Activated CD8-positive, alpha-beta memory T cell treated with anti-CD3 and anti-CD28 coated beads, Interleukin-2, amount 50 U/mL, for 48 hours (primary cell): Measurements from ENCODE around the gene ZC3H13.
"Not testable (repeated sequence)": the region's sequence is repeated elsewhere in the genome, so short reads cannot be mapped to it uniquely, and the experiment has no call there.

Source experiments
- DNase-seq: peaks from one replicate; pipeline ENCODE4 v3.0.0-alpha.2; 2020

The ZC3H13 gene

GRCh38 chr13:45996631-45997030 is 55.9 kb downstream of the ZC3H13 start:
- no peak for DNase-seq

GRCh38 chr13:45995245-45995644 is 57.3 kb downstream of the ZC3H13 start:
- no peak for DNase-seq

GRCh38 chr13:45994752-45995151 is 57.8 kb downstream of the ZC3H13 start:
- no peak for DNase-seq

- DNase-seq = no peak
Measured at GRCh38 chr13:45989607-45990006, 62.9 kb downstream of the ZC3H13 start.

GRCh38 chr13:45981127-45981526 is 71.4 kb downstream of the ZC3H13 start:
- DNase-seq = not testable (repeated sequence)

GRCh38 chr13:45975337-45975736 is 77.2 kb downstream of the ZC3H13 start:
- no peak for DNase-seq

GRCh38 chr13:45974500-45974899 is 78.0 kb downstream of the ZC3H13 start:
- DNase-seq = no peak

GRCh38 chr13:45967589-45967988 is 85.0 kb downstream of the ZC3H13 start:
- no peak for DNase-seq

GRCh38 chr13:45966715-45967114 is 85.8 kb downstream of the ZC3H13 start:
- no peak for DNase-seq

- no peak for DNase-seq
Measured at GRCh38 chr13:45961468-45961867, 91.1 kb downstream of the ZC3H13 start.

GRCh38 chr13:45954836-45955800 is 97.4 kb downstream of the ZC3H13 start:
- DNase-seq = no peak

GRCh38 chr13:45953082-45953481 is 99.5 kb downstream of the ZC3H13 start:
- DNase-seq = no peak

GRCh38 chr13:45951724-45952123 is 100.8 kb downstream of the ZC3H13 start:
- DNase-seq = no peak

GRCh38 chr13:45951166-45951565 is 101.4 kb downstream of the ZC3H13 start:
- no peak for DNase-seq

GRCh38 chr13:45950386-45951000 is 102.1 kb downstream of the ZC3H13 start:
- no peak for DNase-seq

GRCh38 chr13:45949161-45949560 is 103.4 kb downstream of the ZC3H13 start:
- DNase-seq = no peak

GRCh38 chr13:45943965-45944364 is 108.6 kb downstream of the ZC3H13 start:
- DNase-seq = no peak

GRCh38 chr13:45943120-45943519 is 109.4 kb downstream of the ZC3H13 start:
- DNase-seq = no peak

- no peak for DNase-seq
Measured at GRCh38 chr13:45941261-45941660, 111.3 kb downstream of the ZC3H13 start.

GRCh38 chr13:45940061-45940460 is 112.5 kb downstream of the ZC3H13 start:
- DNase-seq = no peak

GRCh38 chr13:45936621-45937020 is 115.9 kb downstream of the ZC3H13 start:
- no peak for DNase-seq

GRCh38 chr13:45934283-45934682 is 118.3 kb downstream of the ZC3H13 start:
- no peak for DNase-seq

GRCh38 chr13:45933203-45933908 is 119.2 kb downstream of the ZC3H13 start:
- DNase-seq = no peak

- no peak for DNase-seq
Measured at GRCh38 chr13:45932676-45933075, 119.9 kb downstream of the ZC3H13 start.
